Hepatocyte (in vitro differentiated cells): ENCODE results near the gene PRKG1.
"Not testable (repeated sequence)": the region's sequence is repeated elsewhere in the genome, so short reads cannot be mapped to it uniquely, and the experiment has no call there.

Experiments
- CTCF ChIP-seq: fragments of 200-600 bp; sonication (generic); IDR thresholded peaks from 2 replicates; pipeline ENCODE4 v1.5.1; 2016; ENCODE audit warnings: antibody characterized with exemption, mild to moderate bottlenecking; ENCODE audit not compliant: poor library complexity
- EZH2 ChIP-seq: fragments of 200-600 bp; sonication (generic); IDR thresholded peaks from 2 replicates; pipeline ENCODE4 v1.6.1; 2016; ENCODE audit warnings: antibody characterized with exemption, mild to moderate bottlenecking, borderline replicate concordance
- EZH2phosphoT487 ChIP-seq: fragments of 200-600 bp; sonication (generic); IDR thresholded peaks from one replicate; pipeline ENCODE4 v1.6.1; 2018; ENCODE audit warnings: antibody characterized with exemption, mild to moderate bottlenecking, low read depth, moderate library complexity; ENCODE audit not compliant: unreplicated experiment, severe bottlenecking

- not testable (repeated sequence) for TF ChIP-seq EZH2, CTCF, EZH2phosphoT487
These were observed 1159.2 kb downstream of the PRKG1 start for GRCh38 chr10:52233351-52233991.
